ENCODE measurements around the gene CD44.
A peak's percentile ranks its signal among the peaks of the same experiment; 100 is the strongest.
"Not testable (repeated sequence)": the region's sequence is repeated elsewhere in the genome, so short reads cannot be mapped to it uniquely, and the experiment has no call there.

The CD44 gene

GRCh38 chr11:35138943-35139721, at the start of gene CD44:
CD44 (plus strand) TSS chr11:35139171; CDS start chr11:35139304, 133 bp downstream.
- peak; percentile 38 for DNase-seq (ENCODE audit: low read depth)

GRCh38 chr11:35089666-35090065, 49.3 kb upstream of the CD44 start:
- no peak for DNase-seq (ENCODE audit: low read depth)

- no peak for DNase-seq (ENCODE audit: low read depth)
Measured at GRCh38 chr11:35090125-35090524, 48.8 kb upstream of the CD44 start.

- not testable (repeated sequence) for DNase-seq (ENCODE audit: low read depth)
Measured at GRCh38 chr11:35090991-35091390, 48.0 kb upstream of the CD44 start.

- no peak for DNase-seq (ENCODE audit: low read depth)
Measured at GRCh38 chr11:35096723-35097122, 42.2 kb upstream of the CD44 start.

- DNase-seq (ENCODE audit: low read depth) = no peak
Measured at GRCh38 chr11:35097814-35098455, 41.0 kb upstream of the CD44 start.

- no peak for DNase-seq (ENCODE audit: low read depth)
Measured at GRCh38 chr11:35098855-35099254, 40.1 kb upstream of the CD44 start.

- DNase-seq (ENCODE audit: low read depth) = no peak
Measured at GRCh38 chr11:35099278-35100012, 39.5 kb upstream of the CD44 start.

- no peak for DNase-seq (ENCODE audit: low read depth)
Measured at GRCh38 chr11:35100013-35100383, 39.0 kb upstream of the CD44 start.

GRCh38 chr11:35101223-35101622, 37.7 kb upstream of the CD44 start:
- DNase-seq (ENCODE audit: low read depth) = no peak

GRCh38 chr11:35102267-35102666, 36.7 kb upstream of the CD44 start:
- DNase-seq (ENCODE audit: low read depth) = no peak

- no peak for DNase-seq (ENCODE audit: low read depth)
Measured at GRCh38 chr11:35103366-35104208, 35.4 kb upstream of the CD44 start.

- DNase-seq (ENCODE audit: low read depth) = no peak
Measured at GRCh38 chr11:35104655-35105054, 34.3 kb upstream of the CD44 start.

- DNase-seq (ENCODE audit: low read depth) = no peak
Measured at GRCh38 chr11:35105319-35106079, 33.5 kb upstream of the CD44 start.

- no peak for DNase-seq (ENCODE audit: low read depth)
Measured at GRCh38 chr11:35106595-35106994, 32.4 kb upstream of the CD44 start.

- no peak for DNase-seq (ENCODE audit: low read depth)
Measured at GRCh38 chr11:35107861-35108260, 31.1 kb upstream of the CD44 start.

- DNase-seq (ENCODE audit: low read depth) = not testable (repeated sequence)
Measured at GRCh38 chr11:35108336-35108735, 30.6 kb upstream of the CD44 start.

GRCh38 chr11:35109041-35109440, 29.9 kb upstream of the CD44 start:
- DNase-seq (ENCODE audit: low read depth) = no peak

GRCh38 chr11:35109827-35110226, 29.1 kb upstream of the CD44 start:
- DNase-seq (ENCODE audit: low read depth) = no peak

GRCh38 chr11:35111161-35112055, 27.6 kb upstream of the CD44 start:
- peak; percentile 63 for DNase-seq (ENCODE audit: low read depth)
